ENCODE data around the gene ESPN. TPM values are rescaled to one million over a fixed set of nuclear protein-coding genes. Genes with fewer than 3 reads are reported as not detected.
A peak's percentile ranks its signal among the peaks of the same experiment; 100 is the strongest.

Gene ESPN
- total and polyA plus RNA-seq, 2 of the 8 experiments (the other 6 are each of a cell fraction or from before 2014, with no cell fraction given), result 5.2 to 16.3 TPM

DNA sequence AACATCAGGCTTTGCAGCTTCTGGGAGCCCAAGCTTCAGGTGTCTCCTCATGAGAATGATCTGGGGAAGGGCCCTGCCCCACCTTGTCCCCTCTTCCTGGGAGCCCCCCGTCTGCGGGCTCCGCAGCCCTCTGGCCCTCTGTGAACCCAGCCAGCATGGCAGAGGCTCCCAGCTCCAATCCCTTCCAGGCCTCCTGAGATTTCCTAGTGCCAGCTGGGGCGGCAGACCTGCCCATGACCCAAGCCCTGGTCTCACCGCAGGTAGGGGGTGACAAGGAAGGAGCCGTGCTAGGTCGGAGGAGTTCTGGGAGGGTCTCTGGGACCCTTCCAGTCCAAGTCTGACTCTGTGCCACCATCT, 59.2 kb downstream of the ESPN start:
- CTCF ChIA-PET (ENCODE audit: partially characterized antibody), result interaction anchor here (0.8 to 12.0 kb wide), 10 partner anchors 8 to 79 kb away, joined by 3 to 168 read pairs (median 5); no protein-coding TSS in a partner anchor
- H3K4me1 ChIP-seq (replicated peaks in 1 of 4; ENCODE audit: control insufficient read depth in 3 of 4, insufficient read depth in 4 of 4, low read length in 3 of 4), result peaks cover 0 to 15% (median 10%) of the 10 kb centered on the region in 4 experiments; a peak in 5 of 7 replicates
- H4K5ac ChIP-seq (ENCODE audit: insufficient read length, low read depth, low read length), result no peak overlapping the region
- H3K79me1 ChIP-seq (ENCODE audit: low read depth, low read length), result 0 out of 2 replicates have a peak, but pooled peaks cover 2% of the 10 kb centered on the region
- FAIRE-seq, result no peak
- no peak overlapping the region for H3K18ac ChIP-seq (ENCODE audit: extremely low read depth, low read length)
- no peak overlapping the region for H3K4me2 ChIP-seq (ENCODE audit: insufficient read depth in 1 of 2, low read depth in 2 of 2, low read length in 2 of 2)
- H2AK5ac ChIP-seq (ENCODE audit: low read depth, low read length), result peak overlapping the region; percentile 5; the same call in 1 of the 2 replicates
- no peak overlapping the region for H4K91ac ChIP-seq (replicated peaks; ENCODE audit: insufficient read length, low read length)
- H2AFZ ChIP-seq (ENCODE audit: low read length), result no peak overlapping the region
- no peak overlapping the region for H2BK15ac ChIP-seq (ENCODE audit: low read length)
- no peak overlapping the region for H2BK12ac ChIP-seq (ENCODE audit: low read depth, low read length)
- no peak overlapping the region for H3K4ac ChIP-seq (replicated peaks; ENCODE audit: insufficient read length, low read depth, low read length)
- H3K9ac ChIP-seq (replicated peaks in 1 of 4; ENCODE audit: extremely low read depth in 1 of 4, low read depth in 3 of 4, low read length in 3 of 4), result no peak overlapping the region
- no peaks in the 10 kb centered on the region for H3K79me2 ChIP-seq (ENCODE audit: control insufficient read depth in 1 of 2, insufficient read depth in 2 of 2, low read length in 2 of 2)
- no peak overlapping the region for H3K27ac ChIP-seq (ENCODE audit: low read depth, low read length)
- H3K23me2 ChIP-seq (ENCODE audit: low read depth, low read length), result peaks cover 5% of the 10 kb centered on the region; the same call in 1 of the 2 replicates
- peaks cover 0 to 2% (median 0%) of the 10 kb centered on the region in 4 experiments; a peak in 3 of 7 replicates for H3K27me3 ChIP-seq (replicated peaks in 1 of 4; ENCODE audit: control insufficient read depth in 3 of 4, extremely low read depth in 1 of 4, insufficient read depth in 3 of 4, low read length in 3 of 4)
- WGBS, 2 experiments (ENCODE audit: extremely low coverage in 1 of 2, insufficient coverage in 1 of 2, insufficient read length in 1 of 2, insufficient replicate concordance in 2 of 2, low coverage in 1 of 2, low lambda C conversion rate in 2 of 2, missing lambda C conversion rate in 1 of 2), result 88% methylated on average over 7 of the region's 7 CpGs; no CpG with 5 or more reads in 1 of the 2 experiments
- no peak overlapping the region for H2BK120ac ChIP-seq (replicated peaks; ENCODE audit: low read depth, low read length)
- no peak overlapping the region for H2BK5ac ChIP-seq (ENCODE audit: low read depth, low read length)
- no peak for DNase-seq (ENCODE audit: low read depth in 1 of 2, low spot score in 2 of 2)
- H2BK20ac ChIP-seq (ENCODE audit: low read length), result no peak overlapping the region
- no peak overlapping the region for H3K4me3 ChIP-seq (ENCODE audit: extremely low read depth in 1 of 4, insufficient read depth in 2 of 4, low read depth in 3 of 4, low read length in 4 of 4)
- H4K20me1 ChIP-seq (replicated peaks in 1 of 2; ENCODE audit: control insufficient read depth in 1 of 2, insufficient read depth in 2 of 2, low read length in 2 of 2), result peaks cover 2 to 5% of the 10 kb centered on the region in 2 experiments
- H3K14ac ChIP-seq (ENCODE audit: insufficient read length), result no peak overlapping the region
- H3K56ac ChIP-seq (replicated peaks; ENCODE audit: insufficient read length, low read depth, low read length), result no peak overlapping the region
- POLR2A ChIA-PET (ENCODE audit: partially characterized antibody), result interaction anchor here (1.0 to 1.2 kb wide), 2 partner anchors 10 to 12 kb away, joined by 3 to 5 read pairs; no protein-coding TSS in a partner anchor
- no peaks in the 10 kb centered on the region; a peak in 1 of 8 replicates for H3K36me3 ChIP-seq (ENCODE audit: control insufficient read depth in 2 of 4, insufficient read depth in 4 of 4, low read length in 3 of 4)
- H3K9me3 ChIP-seq (ENCODE audit: insufficient read depth in 2 of 2, low read depth in 1 of 2, low read length in 1 of 2), result no peaks in the 10 kb centered on the region
- H3K23ac ChIP-seq (ENCODE audit: insufficient read length), result no peak overlapping the region
- H4K8ac ChIP-seq (ENCODE audit: extremely low read depth, insufficient read depth, low read length), result no peak overlapping the region
- TF ChIP-seq CHD2 (IDR thresholded peaks at IDR 0.05; ENCODE audit: low read length), result no peak
- TF ChIP-seq CEBPB (IDR thresholded peaks at IDR 0.05; ENCODE audit: low read depth, low read length), result no peak
- TF ChIP-seq TAF1 (IDR thresholded peaks at IDR 0.05; ENCODE audit: low read depth, low read length), result no peak
- no peak for TF ChIP-seq POLR2AphosphoS5 (IDR thresholded peaks at IDR 0.05; ENCODE audit: low read depth, low read length)
- no peak for TF ChIP-seq MAX (IDR thresholded peaks at IDR 0.05)
- no peak for TF ChIP-seq RNF2 (IDR thresholded peaks at IDR 0.05; ENCODE audit: borderline replicate concordance, low read depth, low read length, missing control alignments, poor library complexity, severe bottlenecking)
- TF ChIP-seq EZH2 (IDR thresholded peaks at IDR 0.05; ENCODE audit: low read depth, low read length, severe bottlenecking), result no peak
- no peak for TF ChIP-seq MAFK (IDR thresholded peaks at IDR 0.05; ENCODE audit: low read depth, low read length)
- TF ChIP-seq YY1 (IDR thresholded peaks at IDR 0.05; ENCODE audit: low read depth, low read length), result no peak
- TF ChIP-seq SUZ12 (IDR thresholded peaks at IDR 0.05; ENCODE audit: low read length), result no peak
- TF ChIP-seq RAD21 (IDR thresholded peaks at IDR 0.05 in 1 of 2, conservative IDR thresholded peaks at IDR 0.05 in 1 of 2; ENCODE audit: low read depth in 2 of 2, low read length in 2 of 2), result no peak
- no peak for TF ChIP-seq CBX5 (IDR thresholded peaks at IDR 0.05; ENCODE audit: low read depth, low read length)
- no peak for TF ChIP-seq GABPA (IDR thresholded peaks at IDR 0.05; ENCODE audit: borderline replicate concordance, insufficient read depth, low read length)

All from H1 (cell line).